Stimulated activated CD4-positive, alpha-beta T cell treated with anti-CD3 and anti-CD28 coated beads, TNF-alpha, amount 100 ng/mL, for 48 hours (primary cell): ENCODE measurements around the gene GSK3A.
A peak's percentile ranks its signal among the peaks of the same experiment; 100 is the strongest.

Source experiments
- DNase-seq, 3 donors: peaks; one replicate each; pipeline ENCODE4 v3.0.0-alpha.2; 2020; ENCODE audit warnings: low read depth in 3 of 3

The GSK3A gene

GRCh38 chr19:42228641-42229040, 13.8 kb downstream of the GSK3A start:
- no peak for DNase-seq

DNA sequence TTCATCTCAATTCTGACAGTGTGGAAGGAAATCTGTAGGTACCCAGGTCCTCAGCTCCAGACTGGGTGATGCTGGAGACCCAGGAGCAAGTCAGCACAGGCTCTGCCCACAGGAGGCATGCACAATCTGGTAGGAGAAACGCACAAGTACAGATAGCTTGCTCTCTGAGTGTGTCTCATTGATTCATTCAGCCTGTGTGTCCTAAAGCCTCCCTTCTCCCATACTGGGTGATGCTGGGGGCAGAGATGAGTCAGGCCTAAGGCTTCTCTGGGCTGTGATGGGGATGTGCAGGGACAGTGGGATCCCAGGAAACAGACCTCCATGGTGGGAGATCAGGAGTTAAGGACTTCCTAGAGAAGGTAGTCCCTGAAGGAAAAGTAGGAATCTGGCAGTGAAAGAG, 15.5 kb downstream of the GSK3A start:
- no peak for DNase-seq

GRCh38 chr19:42225718-42226292, 16.6 kb downstream of the GSK3A start:
- DNase-seq = no peak

- no peak for DNase-seq
Observed at GRCh38 chr19:42224940-42225717, 17.3 kb downstream of the GSK3A start.

DNA sequence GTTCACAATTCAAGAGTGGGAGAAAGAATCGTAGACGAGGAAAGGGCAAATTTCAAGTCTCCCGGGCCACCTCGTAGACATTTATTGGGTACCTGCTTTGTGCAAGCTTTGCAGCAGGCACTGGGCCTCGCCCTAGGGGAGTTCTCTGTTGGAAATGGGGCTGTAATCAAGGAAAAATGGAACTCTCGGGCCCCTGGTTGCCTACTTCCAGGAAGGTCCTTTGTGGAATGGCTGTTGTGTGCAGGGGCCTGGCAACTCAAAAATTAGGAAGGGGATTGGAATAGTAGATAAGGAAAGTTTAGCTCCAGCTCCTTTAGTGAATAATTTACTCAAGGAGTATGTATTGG, 21.7 kb downstream of the GSK3A start:
- no peak for DNase-seq

- DNase-seq = peak; percentile 91 to 96 (median 93)
Observed at GRCh38 chr19:42219812-42220750, 22.3 kb downstream of the GSK3A start, which contains the start of gene ZNF526. TSS of gene ZNF526 (plus strand) at chr19:42220312. CDS start at chr19:42224404, 4,092 bp downstream.

GRCh38 chr19:42217520-42218437, 24.6 kb downstream of the GSK3A start, which contains the start of gene DEDD2:
TSS of gene DEDD2 (minus strand) at chr19:42217677. CDS start at chr19:42217007, 670 bp downstream.
- peak; percentile 97 to 100 (median 99) for DNase-seq

DNA sequence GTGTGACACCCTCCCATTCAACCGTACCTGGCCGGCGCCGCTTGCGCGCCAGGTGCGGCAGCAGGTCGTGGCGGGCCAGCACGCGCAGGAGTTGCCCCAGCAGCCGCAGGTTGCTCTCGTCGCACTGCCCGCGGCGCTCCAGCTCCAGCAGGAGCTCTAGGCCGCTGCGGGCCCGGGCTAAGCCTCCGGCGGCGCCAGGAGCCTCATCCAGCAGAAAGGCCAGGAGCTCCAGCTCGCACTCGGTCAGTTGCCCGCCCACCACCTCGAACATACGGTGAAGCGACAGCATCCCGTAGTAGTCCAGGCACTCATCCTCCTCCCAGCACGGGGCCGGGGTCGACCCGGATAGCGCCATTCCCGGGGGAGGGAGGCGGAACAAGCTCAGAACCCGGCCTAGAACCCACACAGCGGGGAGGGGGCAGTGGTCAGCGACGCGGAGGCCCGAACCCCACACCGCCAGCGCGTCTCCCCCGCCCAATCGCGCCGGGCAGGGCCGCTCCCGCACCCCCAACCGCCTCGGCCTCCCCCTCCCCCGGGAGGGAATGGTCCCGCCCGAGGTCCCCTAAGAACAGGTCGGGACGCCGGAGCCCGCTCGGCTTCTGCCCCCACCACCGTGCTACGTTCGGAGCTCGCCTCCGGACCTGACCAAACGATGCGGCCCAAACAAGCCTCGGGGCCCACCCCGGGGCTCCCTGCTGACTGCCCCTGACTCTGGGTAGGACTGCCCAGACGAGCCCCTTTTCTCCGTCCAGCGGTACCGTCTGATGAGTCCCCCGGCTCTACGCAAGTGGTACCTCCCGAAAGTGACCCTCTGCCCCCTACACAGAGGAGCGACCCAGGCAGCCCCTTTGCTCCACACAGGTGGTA, 25.5 kb downstream of the GSK3A start:
- DNase-seq = no peak

DNA sequence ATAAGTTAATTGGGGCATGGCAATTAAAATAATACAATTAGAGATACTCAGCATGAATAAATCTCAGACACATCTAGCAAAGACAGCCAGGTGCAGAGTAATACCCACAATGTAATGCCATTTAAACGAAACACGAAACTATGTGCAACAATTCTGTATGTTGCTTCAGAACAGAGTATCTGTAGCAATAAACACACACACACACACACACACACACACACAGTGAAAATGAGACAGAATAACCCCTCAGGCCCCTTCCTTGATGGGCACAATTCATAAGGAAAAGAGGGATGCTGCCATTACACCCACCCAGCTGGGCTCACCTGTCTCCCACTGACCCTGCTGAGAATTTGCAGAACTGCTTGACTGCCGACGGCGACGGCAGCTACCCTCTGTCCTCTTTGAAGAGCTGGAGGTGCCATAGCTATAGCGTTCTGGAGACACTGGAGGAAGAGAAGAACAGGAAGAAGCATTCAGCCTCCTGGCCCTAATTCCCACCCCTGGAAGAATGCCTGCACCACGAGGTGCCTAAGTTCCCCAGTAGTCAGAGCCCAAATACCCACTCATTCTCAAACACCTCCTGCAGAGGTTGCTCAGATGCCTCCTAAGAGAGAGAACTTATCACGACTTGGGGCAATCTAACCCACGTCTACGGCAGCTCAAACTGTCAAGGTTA, 27.5 kb downstream of the GSK3A start:
- DNase-seq = no peak

DNA sequence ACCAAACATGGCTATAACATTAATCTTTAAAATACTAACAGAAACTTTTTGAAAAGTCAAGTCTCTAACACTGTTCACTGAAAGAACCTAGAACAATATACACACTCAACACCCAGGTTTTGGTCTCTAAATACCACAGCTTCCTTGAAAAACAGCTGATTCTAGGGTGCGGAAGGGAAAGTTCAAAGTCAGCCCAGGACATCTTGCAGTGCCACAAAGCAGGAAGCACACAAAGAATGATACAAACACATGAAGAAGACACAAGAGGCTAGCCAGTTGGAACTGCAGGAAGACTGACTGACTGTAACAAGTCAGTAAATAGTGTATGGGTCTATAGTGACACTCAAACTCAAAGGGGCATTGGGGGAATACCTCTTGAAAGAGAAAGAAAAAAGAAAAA, 29.5 kb downstream of the GSK3A start:
- DNase-seq = no peak

- no peak for DNase-seq
Observed at GRCh38 chr19:42208612-42209011, 33.8 kb downstream of the GSK3A start.

GRCh38 chr19:42207767-42208271, 34.6 kb downstream of the GSK3A start:
- DNase-seq = no peak

GRCh38 chr19:42206871-42207755, 35.3 kb downstream of the GSK3A start:
- no peak for DNase-seq

DNA sequence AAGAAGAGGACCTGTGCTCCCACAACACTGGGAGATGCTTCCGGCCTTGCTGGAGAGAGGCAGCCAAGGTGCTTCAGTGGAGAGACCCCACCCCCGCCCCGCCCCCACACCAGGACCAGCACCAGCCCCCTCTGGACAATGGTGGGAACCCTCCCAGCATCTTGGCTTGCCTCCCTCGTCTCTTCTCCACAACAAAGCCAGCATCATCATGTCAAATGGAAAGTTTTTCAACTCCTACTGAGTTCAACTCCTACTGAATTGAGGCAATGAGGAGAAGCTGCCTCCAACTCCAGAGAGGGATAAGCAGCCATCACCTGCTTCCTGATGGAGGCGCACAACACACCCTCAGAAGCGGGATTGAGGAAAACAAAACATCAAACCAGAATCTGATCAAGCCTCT, 37.7 kb downstream of the GSK3A start:
- no peak for DNase-seq

DNA sequence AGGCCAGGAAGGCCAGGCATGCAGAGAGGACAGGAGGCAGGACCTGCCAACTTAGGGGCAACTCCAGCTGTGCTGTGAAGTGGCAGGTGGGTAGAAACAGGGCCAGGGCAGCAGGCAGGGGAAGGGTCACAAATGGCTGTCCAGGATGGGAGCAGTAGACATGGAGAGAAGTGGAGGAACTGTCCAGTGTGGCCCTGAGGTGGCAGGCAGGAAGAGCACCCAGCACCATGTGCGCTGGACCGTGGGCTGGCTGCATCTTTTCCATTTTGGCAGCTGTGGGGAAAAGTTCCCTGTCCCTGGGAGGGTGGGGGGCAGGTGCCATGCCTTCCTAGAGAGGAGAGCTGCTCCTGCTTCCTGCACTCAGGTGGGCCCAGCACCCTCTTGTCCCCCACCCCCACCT, 38.7 kb downstream of the GSK3A start:
- DNase-seq = no peak

- DNase-seq = no peak
Observed at GRCh38 chr19:42202290-42202880, 40.0 kb downstream of the GSK3A start.

- no peak for DNase-seq
Observed at GRCh38 chr19:42201489-42202289, 40.7 kb downstream of the GSK3A start.
